HepG2 (cell line): ENCODE measurements around the gene CBX6. TPM values are rescaled to one million over a fixed set of nuclear protein-coding genes. Genes with fewer than 3 reads are reported as not detected.
A peak's percentile ranks its signal among the peaks of the same experiment; 100 is the strongest.

Source experiments
- AGO2 ChIP-seq: fragments of 200-400 bp; formaldehyde crosslinking; optimal IDR thresholded peaks from 2 replicates; pipeline ENCODE3; 2017; ENCODE audit warnings: mild to moderate bottlenecking, low read depth, low read length, moderate library complexity
- ATF7 ChIP-seq, 2 experiments: fragments of 450-650 bp in 1 of 2; sonication (generic) in 1 of 2; formaldehyde crosslinking in 1 of 2; IDR thresholded peaks; 2 replicates each; pipeline versions ENCODE4 v1.4.0 to v1.6.1; 2016 to 2020; ENCODE audit warnings: antibody characterized with exemption in 1 of 2, mild to moderate bottlenecking in 1 of 2, missing genetic modification reagents in 1 of 2
- ELK4 ChIP-seq: sonication (generic); formaldehyde crosslinking; IDR thresholded peaks from 2 replicates; pipeline ENCODE4 v1.9.0; 2021; ENCODE audit warnings: missing genetic modification reagents, borderline replicate concordance
- MLXIP ChIP-seq: sonication (generic); formaldehyde crosslinking; IDR thresholded peaks from 2 replicates; pipeline ENCODE4 v1.9.0; 2021; ENCODE audit warnings: missing genetic modification reagents, borderline replicate concordance
- NBN ChIP-seq: fragments of 450-650 bp; conservative IDR thresholded peaks from 2 replicates; pipeline ENCODE4 v1.6.1; 2017
- NR3C1 ChIP-seq: sonication (generic); formaldehyde crosslinking; IDR thresholded peaks from 2 replicates; pipeline ENCODE4 v1.4.0; 2020; ENCODE audit warnings: missing genetic modification reagents
- PREB ChIP-seq: sonication (generic); formaldehyde crosslinking; IDR thresholded peaks from 2 replicates; pipeline ENCODE4 v1.4.0; 2020; ENCODE audit warnings: missing genetic modification reagents
- RAD21 ChIP-seq: fragments of 450-650 bp; formaldehyde crosslinking; IDR thresholded peaks from 2 replicates; pipeline ENCODE4 v1.5.0; 2020; ENCODE audit warnings: mild to moderate bottlenecking
- SETDB1 ChIP-seq: sonication (generic); formaldehyde crosslinking; IDR thresholded peaks from 2 replicates; pipeline ENCODE4 v1.5.1; 2020; ENCODE audit warnings: missing genetic modification reagents, mild to moderate bottlenecking, borderline replicate concordance
- SRY ChIP-seq: sonication (generic); formaldehyde crosslinking; IDR thresholded peaks from 2 replicates; pipeline ENCODE4 v1.8.0; 2022; ENCODE audit warnings: mild to moderate bottlenecking, missing genetic modification reagents
- U2AF1 ChIP-seq: fragments of 200-400 bp; formaldehyde crosslinking; optimal IDR thresholded peaks from 2 replicates; pipeline ENCODE3; 2017; ENCODE audit warnings: mild to moderate bottlenecking, low read depth, low read length
- YEATS2 ChIP-seq: sonication (generic); formaldehyde crosslinking; IDR thresholded peaks from 2 replicates; pipeline ENCODE4 v1.4.0; 2020; ENCODE audit warnings: missing genetic modification reagents, borderline replicate concordance
- ZNF124 ChIP-seq: sonication (generic); formaldehyde crosslinking; IDR thresholded peaks from 2 replicates; pipeline ENCODE4 v1.4.0; 2020; ENCODE audit warnings: missing genetic modification reagents
- ZNF264 ChIP-seq: sonication (generic); formaldehyde crosslinking; IDR thresholded peaks from 2 replicates; pipeline ENCODE4 v1.4.0; 2020; ENCODE audit warnings: missing genetic modification reagents
- ZNF460 ChIP-seq: sonication (generic); formaldehyde crosslinking; IDR thresholded peaks from 2 replicates; pipeline ENCODE4 v1.5.1; 2020; ENCODE audit warnings: missing genetic modification reagents, mild to moderate bottlenecking, borderline replicate concordance
- ZNF468 ChIP-seq: sonication (generic); formaldehyde crosslinking; IDR thresholded peaks from 2 replicates; pipeline ENCODE4 v1.8.0; 2022; ENCODE audit warnings: mild to moderate bottlenecking, moderate library complexity, missing genetic modification reagents
- ZNF687 ChIP-seq: sonication (generic); formaldehyde crosslinking; IDR thresholded peaks from 2 replicates; pipeline ENCODE4 v1.5.1; 2020; ENCODE audit warnings: mild to moderate bottlenecking, missing genetic modification reagents, moderate library complexity
- ZNF781 ChIP-seq: sonication (generic); formaldehyde crosslinking; IDR thresholded peaks from 2 replicates; pipeline ENCODE4 v1.5.1; 2020; ENCODE audit warnings: borderline replicate concordance, mild to moderate bottlenecking, missing genetic modification reagents; ENCODE audit errors: not compliant biosample characterization
- polyA plus RNA-seq, 8 experiments: library from polyadenylated mRNA; depleted of rRNA in 3 of 8; stranded (reverse) in 7 of 8; unstranded in 1 of 8; fragments of >200 nt; fragmentation: Illumina TruSeq in 4 of 8; extraction: Trizol in 4 of 8; gene quantifications; 2 replicates each; pipeline versions ENCODE4 v1.2.1 to v1.2.3, GENCODE V29; 2011 to 2016; ENCODE audit warnings: low read depth in 4 of 8, missing spikeins in 1 of 8, mixed read lengths in 1 of 8; ENCODE audit not compliant: insufficient read depth in 1 of 8
- total RNA-seq, 5 experiments: library from RNA; depleted of rRNA; stranded (reverse); fragments of >200 nt; fragmentation: Illumina TruSeq; extraction: Trizol; gene quantifications; 2 replicates each; pipeline ENCODE4 v1.2.3, GENCODE V29; 2016; ENCODE audit warnings: low read depth in 1 of 5

CBX6 gene
- total and polyA plus RNA-seq, 2 of the 13 experiments (the other 11 are each of a cell fraction or from before 2014, with no cell fraction given), result 1.7 to 6.5 TPM

GRCh38 chr22:38860283-38861169 lies 11.5 kb downstream of the CBX6 start (continued):
- peak; percentile 33; the same call in 1 of the 2 replicates for TF ChIP-seq ZNF687 (CRISPR knock-in tag)
- TF ChIP-seq YEATS2 (CRISPR knock-in tag), result no peak
- peak; percentile 63 for TF ChIP-seq AGO2
- TF ChIP-seq ZNF781 (CRISPR knock-in tag), result no peak
- no peak for TF ChIP-seq ELK4 (CRISPR knock-in tag)
- TF ChIP-seq PREB (CRISPR knock-in tag), result no peak
- no peak for TF ChIP-seq RAD21 (CRISPR knock-in tag)
- no peak for TF ChIP-seq ZNF124 (CRISPR knock-in tag)
- no peak for TF ChIP-seq U2AF1
- no peak for TF ChIP-seq ATF7 (IDR thresholded peaks at IDR 0.05)
- no peak for TF ChIP-seq ATF7 (CRISPR knock-in tag; IDR thresholded peaks at IDR 0.05)
- TF ChIP-seq ZNF460 (CRISPR knock-in tag), result no peak
- no peak for TF ChIP-seq NBN
- TF ChIP-seq MLXIP (CRISPR knock-in tag), result no peak
- no peak for TF ChIP-seq ZNF468
- no peak for TF ChIP-seq NR3C1
- no peak for TF ChIP-seq ZNF264 (CRISPR knock-in tag)
- no peak for TF ChIP-seq SRY
- TF ChIP-seq SETDB1 (CRISPR knock-in tag), result no peak
